Fibroblast of skin of abdomen (primary cell): Measurements from ENCODE around the gene POTEI.
"Not testable (repeated sequence)": the region's sequence is repeated elsewhere in the genome, so short reads cannot be mapped to it uniquely, and the experiment has no call there.

Experiments
- DNase-seq: peaks from one replicate; pipeline ENCODE4 v3.0.0-alpha.2; 2013

POTEI gene

GRCh38 chr2:130455413-130455812 lies 53.7 kb downstream of the POTEI start:
- DNase-seq = not testable (repeated sequence)

- DNase-seq = not testable (repeated sequence)
Observed at GRCh38 chr2:130454712-130455083, 54.4 kb downstream of the POTEI start.

GRCh38 chr2:130453955-130454711 lies 55.0 kb downstream of the POTEI start:
- not testable (repeated sequence) for DNase-seq

GRCh38 chr2:130452897-130453296 lies 56.2 kb downstream of the POTEI start:
- DNase-seq = not testable (repeated sequence)

GRCh38 chr2:130451823-130452222 lies 57.3 kb downstream of the POTEI start:
- DNase-seq = not testable (repeated sequence)

GRCh38 chr2:130451278-130451677 lies 57.9 kb downstream of the POTEI start:
- DNase-seq = not testable (repeated sequence)

GRCh38 chr2:130450366-130450765 lies 58.8 kb downstream of the POTEI start:
- not testable (repeated sequence) for DNase-seq

GRCh38 chr2:130427631-130428030 lies 81.5 kb downstream of the POTEI start:
- DNase-seq = peak; percentile 3

- not testable (repeated sequence) for DNase-seq
Observed at GRCh38 chr2:130418845-130419244, 90.3 kb downstream of the POTEI start.

- DNase-seq = not testable (repeated sequence)
Observed at GRCh38 chr2:130416693-130417092, 92.4 kb downstream of the POTEI start.
